Upper lobe of right lung (tissue), 1 donor: ENCODE measurements around the gene NTM. TPM values are rescaled to one million over a fixed set of nuclear protein-coding genes. Genes with fewer than 3 reads are reported as not detected.

Source experiments
- ATAC-seq: fragments of 200-7000 bp; cut with Tn5 transposase; one replicate; pipeline ENCODE4 v1.9.1; 2020; ENCODE audit warnings: mild to moderate bottlenecking, moderate library complexity
- DNase-seq: peaks from one replicate; pipeline ENCODE4 v3.0.0-alpha.2; 2020
- H3K27ac ChIP-seq: fragments of 200-600 bp; one replicate; pipeline ENCODE4 v1.8.0; 2022
- H3K27me3 ChIP-seq: fragments of 200-600 bp; one replicate; pipeline ENCODE4 v1.8.0; 2022; ENCODE audit warnings: mild to moderate bottlenecking
- H3K36me3 ChIP-seq: fragments of 200-600 bp; one replicate; pipeline ENCODE4 v1.8.0; 2022
- H3K4me1 ChIP-seq: fragments of 200-600 bp; one replicate; pipeline ENCODE4 v1.8.0; 2022
- H3K4me3 ChIP-seq: fragments of 200-600 bp; one replicate; pipeline ENCODE4 v1.8.0; 2022; ENCODE audit warnings: mild to moderate bottlenecking
- H3K9me3 ChIP-seq: fragments of 200-600 bp; one replicate; pipeline ENCODE4 v1.8.0; 2022
- intact Hi-C: fragments of 100-400 bp; cut with DNase I; formaldehyde crosslinking; loops from one replicate; pipeline ENCODE4 v1.11.0; 2022
- total RNA-seq: library from RNA; stranded (reverse); fragmentation: NEBNext Ultra II Directional; extraction: Animal tissue kit (Norgen Biotek cat#: 25700); gene quantifications from one replicate; pipeline ENCODE4 v1.2.1, GENCODE V29; 2021
- TF ChIP-seq, protein P1 (sequence below): fragments of 200-600 bp; IDR thresholded peaks from one replicate; pipeline ENCODE4 v1.8.0; 2022; ENCODE audit warnings: antibody characterized with exemption
- donor health status: DM: no; HTN: yes; CAD: no; lungs with severe emphysema.

NTM gene
- total RNA-seq, 1 donor from 2014 or later: 3.7 TPM

DNA sequence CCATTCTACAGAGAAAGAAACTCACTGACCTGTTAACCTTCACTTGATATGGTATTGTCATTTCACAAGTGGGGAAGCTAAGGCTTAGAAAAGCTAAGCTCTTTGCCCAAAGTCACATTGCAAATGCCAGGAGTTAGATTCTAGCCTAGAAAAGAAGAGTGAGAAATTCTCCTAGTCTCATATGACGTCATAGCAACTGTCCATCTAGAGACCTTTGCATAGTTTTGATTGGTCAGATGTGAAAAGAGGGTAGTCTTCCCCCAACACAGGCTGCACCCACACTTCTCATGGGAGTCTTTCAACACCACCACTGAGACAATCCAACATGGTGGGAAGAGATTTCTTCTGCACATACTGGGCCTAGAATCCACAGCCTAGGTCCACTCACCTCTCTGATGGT, 197.9 kb downstream of the NTM start:
- H3K27me3 ChIP-seq: peaks cover 6% of the 10 kb centered on the region
- no peaks in the 10 kb centered on the region for H3K4me1 ChIP-seq
- H3K4me3 ChIP-seq: no peak overlapping the region
- TF ChIP-seq, protein P1, sequence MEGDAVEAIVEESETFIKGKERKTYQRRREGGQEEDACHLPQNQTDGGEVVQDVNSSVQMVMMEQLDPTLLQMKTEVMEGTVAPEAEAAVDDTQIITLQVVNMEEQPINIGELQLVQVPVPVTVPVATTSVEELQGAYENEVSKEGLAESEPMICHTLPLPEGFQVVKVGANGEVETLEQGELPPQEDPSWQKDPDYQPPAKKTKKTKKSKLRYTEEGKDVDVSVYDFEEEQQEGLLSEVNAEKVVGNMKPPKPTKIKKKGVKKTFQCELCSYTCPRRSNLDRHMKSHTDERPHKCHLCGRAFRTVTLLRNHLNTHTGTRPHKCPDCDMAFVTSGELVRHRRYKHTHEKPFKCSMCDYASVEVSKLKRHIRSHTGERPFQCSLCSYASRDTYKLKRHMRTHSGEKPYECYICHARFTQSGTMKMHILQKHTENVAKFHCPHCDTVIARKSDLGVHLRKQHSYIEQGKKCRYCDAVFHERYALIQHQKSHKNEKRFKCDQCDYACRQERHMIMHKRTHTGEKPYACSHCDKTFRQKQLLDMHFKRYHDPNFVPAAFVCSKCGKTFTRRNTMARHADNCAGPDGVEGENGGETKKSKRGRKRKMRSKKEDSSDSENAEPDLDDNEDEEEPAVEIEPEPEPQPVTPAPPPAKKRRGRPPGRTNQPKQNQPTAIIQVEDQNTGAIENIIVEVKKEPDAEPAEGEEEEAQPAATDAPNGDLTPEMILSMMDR: no peak
- no peaks in the 10 kb centered on the region for H3K36me3 ChIP-seq
- ATAC-seq (no peak), DNase-seq (no peak)
- H3K27ac ChIP-seq: no peak overlapping the region
- no peaks in the 10 kb centered on the region for H3K9me3 ChIP-seq
- intact Hi-C loops: no loop called here

DNA sequence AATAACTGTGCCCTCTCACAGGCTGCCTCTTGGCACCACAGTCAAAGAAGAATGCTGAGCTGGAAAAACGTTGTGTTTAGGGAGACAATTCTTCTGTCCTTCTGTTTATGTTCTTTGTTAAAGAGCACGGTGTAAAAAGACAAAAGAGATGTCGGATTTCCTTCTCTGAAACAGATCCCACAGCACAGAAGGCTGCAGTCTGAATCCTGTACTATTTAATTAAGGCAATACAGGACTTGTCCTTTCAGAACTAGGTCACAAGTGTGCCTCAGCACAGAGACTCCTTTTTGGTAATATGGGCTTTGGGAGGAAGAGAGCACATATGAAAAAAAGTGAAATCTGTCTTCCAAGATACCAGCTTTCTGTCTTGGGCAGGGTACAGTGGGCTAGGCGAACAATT, 201.2 kb downstream of the NTM start:
- intact Hi-C loops: no loop called here
- Histone ChIP-seq H3K4me3 (no peak overlapping the region), H3K36me3 (no peaks in the 10 kb centered on the region), H3K27me3 (peaks cover 6% of the 10 kb centered on the region), H3K9me3 (no peaks in the 10 kb centered on the region), H3K4me1 (no peaks in the 10 kb centered on the region), H3K27ac (no peak overlapping the region)
- DNase-seq (no peak), ATAC-seq (no peak)
- TF ChIP-seq, protein P1: no peak

DNA sequence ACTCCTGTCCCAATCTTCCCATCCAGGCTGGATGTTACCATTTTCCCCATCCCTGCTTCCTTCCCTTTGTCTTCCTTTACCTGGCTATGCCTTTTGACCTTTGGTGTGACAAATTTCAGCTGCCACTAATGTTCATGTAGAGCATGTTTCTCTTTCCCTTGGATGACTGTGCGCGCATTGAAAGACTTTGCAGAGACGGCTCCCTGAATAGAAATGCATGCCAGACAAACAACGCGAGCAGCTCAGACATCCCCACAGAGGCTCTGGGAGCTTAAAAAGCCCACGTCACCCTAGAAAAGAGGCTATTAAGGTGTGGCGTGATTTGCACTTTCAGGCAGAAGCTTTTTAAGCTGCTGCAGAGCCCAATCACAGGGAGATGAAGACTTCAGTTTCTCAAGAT, 202.0 kb downstream of the NTM start:
- Histone ChIP-seq H3K36me3 (no peaks in the 10 kb centered on the region), H3K4me1 (no peaks in the 10 kb centered on the region), H3K4me3 (no peak overlapping the region), H3K27me3 (peaks cover 2% of the 10 kb centered on the region), H3K9me3 (no peaks in the 10 kb centered on the region), H3K27ac (no peak overlapping the region)
- intact Hi-C loops: no loop called here
- DNase-seq (no peak), ATAC-seq (no peak)
- TF ChIP-seq, protein P1: no peak

DNA sequence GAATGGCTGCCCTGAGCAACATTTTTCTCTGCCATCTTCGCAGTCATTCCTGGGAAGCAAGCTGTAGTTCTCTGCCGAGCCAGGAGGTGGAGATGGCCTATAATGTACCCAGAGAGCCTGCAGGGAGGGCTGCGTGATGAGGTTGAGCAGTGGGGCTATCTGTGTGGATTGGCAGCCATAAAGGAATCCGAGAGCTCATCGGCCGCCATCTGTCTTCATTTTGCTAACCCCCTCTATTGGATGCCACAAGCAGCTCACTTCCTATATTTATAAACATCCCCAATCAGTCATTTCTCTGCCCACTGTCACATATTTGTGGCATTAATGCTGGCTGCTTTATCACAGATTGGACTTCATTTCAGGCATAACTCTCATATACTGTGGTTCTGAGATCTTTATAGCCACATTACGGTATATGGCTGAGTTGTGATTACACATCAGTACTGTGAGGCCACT, 209.5 kb downstream of the NTM start:
- Histone ChIP-seq H3K9me3 (no peaks in the 10 kb centered on the region), H3K27ac (no peak overlapping the region), H3K36me3 (no peaks in the 10 kb centered on the region), H3K4me1 (no peaks in the 10 kb centered on the region), H3K4me3 (no peak overlapping the region), H3K27me3 (peaks cover 11% of the 10 kb centered on the region)
- ATAC-seq: peak; percentile 51
- no peak for DNase-seq
- TF ChIP-seq, protein P1: peak; percentile 34
- intact Hi-C loops: no loop called here

DNA sequence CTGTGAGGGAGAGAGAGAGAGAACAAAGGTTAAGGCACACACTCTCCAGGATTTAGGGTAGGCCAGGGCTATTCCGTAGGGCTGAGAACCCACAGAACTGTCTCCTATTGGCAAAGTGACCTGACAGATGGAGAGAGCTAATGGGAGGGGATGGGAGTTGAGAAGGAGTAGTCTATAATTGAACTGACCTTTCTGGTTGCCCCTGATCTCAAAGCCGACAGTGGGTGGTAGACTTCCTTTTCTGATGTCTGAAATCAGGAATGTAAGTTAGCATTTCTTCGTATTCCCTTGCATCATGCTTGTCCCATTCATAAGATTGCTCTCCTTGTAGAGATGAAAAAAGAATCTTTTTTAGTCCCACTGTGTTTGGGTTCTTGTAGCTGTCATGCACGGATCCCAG, 210.1 kb downstream of the NTM start:
- H3K9me3 ChIP-seq: no peaks in the 10 kb centered on the region
- intact Hi-C loops: no loop called here

More for the DNA sequence above, 210.1 kb downstream of the NTM start:
- DNase-seq (no peak), ATAC-seq (no peak)
- H3K27ac ChIP-seq: no peak overlapping the region
- no peaks in the 10 kb centered on the region for H3K36me3 ChIP-seq
- TF ChIP-seq, protein P1: no peak
- no peaks in the 10 kb centered on the region for H3K4me1 ChIP-seq
- no peak overlapping the region for H3K4me3 ChIP-seq
- peaks cover 11% of the 10 kb centered on the region for H3K27me3 ChIP-seq
